ENCODE measurements around the gene MED9.
"Not testable (repeated sequence)": the region's sequence is repeated elsewhere in the genome, so short reads cannot be mapped to it uniquely, and the experiment has no call there.

MED9 gene

GRCh38 chr17:17472333-17472920 is 4.4 kb upstream of the MED9 start:
- H3K9ac ChIP-seq (ENCODE audit: low read depth, low read length): no peak overlapping the region
- H3K4me1 ChIP-seq (ENCODE audit: control insufficient read depth, insufficient read depth, low read length): peaks cover 6% of the 10 kb centered on the region
- H3K27me3 ChIP-seq (ENCODE audit: control insufficient read depth, insufficient read depth, low read length): peaks cover 53% of the 10 kb centered on the region
- no peak overlapping the region for H3K4me3 ChIP-seq (ENCODE audit: low read length)
- H3K9me3 ChIP-seq (replicated peaks; ENCODE audit: low read length): no peaks in the 10 kb centered on the region
- H3K4me2 ChIP-seq (ENCODE audit: low read length): no peak overlapping the region
- H3K36me3 ChIP-seq (ENCODE audit: insufficient read depth, low read length): no peaks in the 10 kb centered on the region

DNA sequence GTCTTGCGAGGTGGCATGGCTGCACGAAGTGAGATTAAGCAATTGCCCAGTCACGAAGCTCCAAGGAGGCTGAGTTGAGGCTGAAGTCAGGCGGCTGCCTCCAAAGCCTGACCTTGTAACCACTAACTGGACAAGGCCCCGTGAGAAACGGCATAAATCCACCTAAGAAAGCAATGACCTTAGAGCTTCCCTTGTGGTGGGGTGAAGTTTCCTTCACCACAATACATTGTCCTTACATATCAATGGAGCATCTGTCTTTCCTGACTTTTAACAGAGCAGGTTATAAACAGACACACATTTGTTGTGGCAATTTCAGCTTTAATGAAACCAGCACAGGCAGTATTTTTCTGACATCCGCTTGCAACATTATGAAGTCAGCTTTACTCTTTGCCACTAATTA is 2.5 kb upstream of the MED9 start:
- Histone ChIP-seq H3K27me3 (ENCODE audit: control insufficient read depth, insufficient read depth, low read length) (peaks cover 39% of the 10 kb centered on the region), H3K4me2 (ENCODE audit: low read length) (no peak overlapping the region), H3K9ac (ENCODE audit: low read depth, low read length) (no peak overlapping the region), H3K9me3 (replicated peaks; ENCODE audit: low read length) (no peaks in the 10 kb centered on the region), H3K36me3 (ENCODE audit: insufficient read depth, low read length) (no peaks in the 10 kb centered on the region), H3K4me1 (ENCODE audit: control insufficient read depth, insufficient read depth, low read length) (peaks cover 10% of the 10 kb centered on the region), H3K4me3 (ENCODE audit: low read length) (no peak overlapping the region)

- Histone ChIP-seq H3K27me3 (ENCODE audit: control insufficient read depth, insufficient read depth, low read length) (peaks cover 2% of the 10 kb centered on the region), H3K4me1 (ENCODE audit: control insufficient read depth, insufficient read depth, low read length) (peaks cover 15% of the 10 kb centered on the region), H3K9me3 (replicated peaks; ENCODE audit: low read length) (no peaks in the 10 kb centered on the region), H3K4me2 (ENCODE audit: low read length) (no peak overlapping the region), H3K36me3 (ENCODE audit: insufficient read depth, low read length) (peaks cover 6% of the 10 kb centered on the region), H3K4me3 (ENCODE audit: low read length) (no peak overlapping the region), H3K9ac (ENCODE audit: low read depth, low read length) (no peak overlapping the region)
Measured at GRCh38 chr17:17479209-17479608, 2.4 kb downstream of the MED9 start.

DNA sequence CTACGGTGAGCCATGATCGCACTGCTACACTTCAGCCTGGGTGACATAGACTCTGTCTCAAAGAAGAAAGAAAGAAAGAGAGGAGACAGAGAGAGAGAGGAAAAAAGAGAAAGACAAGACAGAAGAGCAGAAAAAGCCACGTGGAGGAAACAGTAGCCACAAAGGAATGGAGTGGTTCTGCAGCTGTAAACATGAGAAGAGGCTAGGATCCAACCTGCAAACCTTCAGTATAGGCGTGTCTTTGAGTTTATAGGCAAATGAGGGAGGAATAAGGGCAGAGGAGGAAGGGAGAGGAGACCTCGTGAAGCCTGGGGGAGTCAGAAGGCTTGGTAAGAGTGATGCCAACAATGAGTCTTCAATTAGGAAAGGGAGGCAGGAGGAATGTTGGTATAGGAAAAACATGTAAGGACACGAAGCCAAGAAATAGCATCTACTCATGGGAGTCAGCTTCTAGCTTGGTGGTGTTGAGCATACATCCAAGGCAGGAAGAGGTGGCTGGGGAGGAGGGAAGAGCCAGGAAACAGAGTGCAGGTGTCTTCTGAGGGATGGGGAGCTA is 3.9 kb downstream of the MED9 start:
- H3K9ac ChIP-seq (ENCODE audit: low read depth, low read length): no peak overlapping the region
- peaks cover 6% of the 10 kb centered on the region for H3K36me3 ChIP-seq (ENCODE audit: insufficient read depth, low read length)
- no peaks in the 10 kb centered on the region for H3K27me3 ChIP-seq (ENCODE audit: control insufficient read depth, insufficient read depth, low read length)
- H3K9me3 ChIP-seq (replicated peaks; ENCODE audit: low read length): no peaks in the 10 kb centered on the region
- H3K4me1 ChIP-seq (ENCODE audit: control insufficient read depth, insufficient read depth, low read length): peaks cover 21% of the 10 kb centered on the region
- no peak overlapping the region for H3K4me2 ChIP-seq (ENCODE audit: low read length)
- H3K4me3 ChIP-seq (ENCODE audit: low read length): no peak overlapping the region

- Histone ChIP-seq H3K9me3 (replicated peaks; ENCODE audit: low read length) (no peaks in the 10 kb centered on the region), H3K9ac (ENCODE audit: low read depth, low read length) (no peak overlapping the region), H3K4me3 (ENCODE audit: low read length) (no peak overlapping the region), H3K36me3 (ENCODE audit: insufficient read depth, low read length) (peaks cover 6% of the 10 kb centered on the region), H3K27me3 (ENCODE audit: control insufficient read depth, insufficient read depth, low read length) (no peaks in the 10 kb centered on the region), H3K4me2 (ENCODE audit: low read length) (no peak overlapping the region), H3K4me1 (ENCODE audit: control insufficient read depth, insufficient read depth, low read length) (peaks cover 21% of the 10 kb centered on the region)
Measured at GRCh38 chr17:17481860-17482259, 5.1 kb downstream of the MED9 start.

DNA sequence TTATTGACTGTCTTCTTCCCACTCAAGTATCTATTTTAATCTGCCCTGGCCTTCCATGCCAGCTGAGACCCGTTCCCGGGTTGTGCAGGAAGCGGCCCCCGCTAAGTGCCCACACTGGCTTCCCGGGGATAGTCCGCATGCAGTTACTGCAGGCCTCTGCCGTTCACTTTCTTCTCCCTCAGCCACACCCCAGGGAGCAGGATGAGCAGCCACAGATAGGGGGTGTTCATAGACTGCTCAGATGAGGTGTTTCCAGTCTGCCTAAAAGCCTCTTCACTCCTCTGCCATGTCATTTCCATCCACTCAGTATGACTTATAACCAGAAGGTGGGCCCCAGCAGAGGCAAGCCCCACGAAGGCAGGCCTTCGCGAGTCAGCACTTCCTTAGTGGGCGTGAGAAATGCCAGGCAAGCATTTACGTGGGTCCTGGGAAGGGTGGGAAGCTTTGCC is 7.7 kb downstream of the MED9 start:
- H3K27me3 ChIP-seq (ENCODE audit: control insufficient read depth, insufficient read depth, low read length): no peaks in the 10 kb centered on the region
- no peaks in the 10 kb centered on the region for H3K9me3 ChIP-seq (replicated peaks; ENCODE audit: low read length)
- H3K4me1 ChIP-seq (ENCODE audit: control insufficient read depth, insufficient read depth, low read length): peaks cover 10% of the 10 kb centered on the region
- H3K36me3 ChIP-seq (ENCODE audit: insufficient read depth, low read length): peaks cover 22% of the 10 kb centered on the region
- peak overlapping the region; percentile 34 for H3K4me2 ChIP-seq (ENCODE audit: low read length)
- no peak overlapping the region for H3K9ac ChIP-seq (ENCODE audit: low read depth, low read length)
- H3K4me3 ChIP-seq (ENCODE audit: low read length): no peak overlapping the region

GRCh38 chr17:17485420-17485819 is 8.6 kb downstream of the MED9 start:
- H3K36me3 ChIP-seq (ENCODE audit: insufficient read depth, low read length): peaks cover 20% of the 10 kb centered on the region
- H3K4me3 ChIP-seq (ENCODE audit: low read length): no peak overlapping the region
- no peak overlapping the region for H3K4me2 ChIP-seq (ENCODE audit: low read length)
- no peaks in the 10 kb centered on the region for H3K27me3 ChIP-seq (ENCODE audit: control insufficient read depth, insufficient read depth, low read length)
- H3K4me1 ChIP-seq (ENCODE audit: control insufficient read depth, insufficient read depth, low read length): peaks cover 10% of the 10 kb centered on the region
- no peak overlapping the region for H3K9ac ChIP-seq (ENCODE audit: low read depth, low read length)
- H3K9me3 ChIP-seq (replicated peaks; ENCODE audit: low read length): no peaks in the 10 kb centered on the region

DNA sequence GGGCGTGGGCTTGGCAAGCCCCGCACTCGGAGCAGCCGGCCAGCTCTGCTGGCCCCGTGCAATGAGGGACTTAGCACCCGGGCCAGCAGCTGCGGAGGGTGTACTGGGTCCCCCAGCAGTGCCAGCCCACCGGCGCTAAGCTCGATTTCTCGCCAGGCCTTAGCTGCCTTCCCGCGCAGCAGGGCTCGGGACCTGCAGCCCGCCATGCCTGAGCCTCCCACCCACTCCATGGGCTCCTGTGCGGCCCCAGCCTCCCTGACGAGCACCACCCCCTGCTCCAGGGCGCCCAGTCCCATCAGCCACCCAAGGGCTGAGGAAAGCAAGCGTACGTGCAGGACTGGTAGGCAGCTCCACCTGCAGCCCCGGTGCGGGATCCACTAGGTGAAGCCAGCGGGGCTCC is 9.6 kb downstream of the MED9 start:
- peaks cover 26% of the 10 kb centered on the region for H3K36me3 ChIP-seq (ENCODE audit: insufficient read depth, low read length)
- not testable (repeated sequence) for H3K9ac ChIP-seq (ENCODE audit: low read depth, low read length); H3K4me3 ChIP-seq (ENCODE audit: low read length); H3K4me1 ChIP-seq (ENCODE audit: control insufficient read depth, insufficient read depth, low read length); H3K4me2 ChIP-seq (ENCODE audit: low read length); H3K27me3 ChIP-seq (ENCODE audit: control insufficient read depth, insufficient read depth, low read length); H3K9me3 ChIP-seq (replicated peaks; ENCODE audit: low read length)

DNA sequence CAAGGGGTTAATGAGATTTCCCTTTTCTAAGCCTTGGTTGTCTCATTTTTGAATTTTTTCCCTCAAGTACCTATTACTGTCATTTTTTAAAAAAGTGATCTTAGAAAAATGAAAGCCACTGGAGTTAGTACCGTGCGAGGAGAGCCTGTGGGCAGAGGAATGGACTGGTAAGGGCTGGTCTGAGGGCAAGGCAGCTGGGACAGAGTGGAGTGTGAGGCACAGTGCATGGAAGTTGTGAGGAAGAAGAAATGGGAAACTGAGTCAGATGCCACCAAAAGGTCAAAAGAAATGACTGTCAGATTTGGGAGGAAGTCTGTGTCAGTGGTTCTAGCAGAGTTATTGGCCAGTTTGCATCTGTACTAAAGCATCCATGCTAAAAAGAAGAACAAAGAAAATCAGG is 11.2 kb downstream of the MED9 start:
- no peak overlapping the region for H3K4me2 ChIP-seq (ENCODE audit: low read length)
- H3K4me1 ChIP-seq (ENCODE audit: control insufficient read depth, insufficient read depth, low read length): peaks cover 6% of the 10 kb centered on the region
- no peak overlapping the region for H3K4me3 ChIP-seq (ENCODE audit: low read length)
- H3K36me3 ChIP-seq (ENCODE audit: insufficient read depth, low read length): peaks cover 38% of the 10 kb centered on the region
- H3K27me3 ChIP-seq (ENCODE audit: control insufficient read depth, insufficient read depth, low read length): no peaks in the 10 kb centered on the region
- H3K9me3 ChIP-seq (replicated peaks; ENCODE audit: low read length): no peaks in the 10 kb centered on the region
- no peak overlapping the region for H3K9ac ChIP-seq (ENCODE audit: low read depth, low read length)

GRCh38 chr17:17491031-17491471 is 14.3 kb downstream of the MED9 start:
- Histone ChIP-seq H3K27me3 (ENCODE audit: control insufficient read depth, insufficient read depth, low read length) (no peaks in the 10 kb centered on the region), H3K4me2 (ENCODE audit: low read length) (no peak overlapping the region), H3K36me3 (ENCODE audit: insufficient read depth, low read length) (peaks cover 38% of the 10 kb centered on the region), H3K4me1 (ENCODE audit: control insufficient read depth, insufficient read depth, low read length) (peaks cover 17% of the 10 kb centered on the region), H3K9me3 (replicated peaks; ENCODE audit: low read length) (no peaks in the 10 kb centered on the region), H3K4me3 (ENCODE audit: low read length) (no peak overlapping the region), H3K9ac (ENCODE audit: low read depth, low read length) (no peak overlapping the region)

- Histone ChIP-seq H3K4me2 (ENCODE audit: low read length) (no peak overlapping the region), H3K9ac (ENCODE audit: low read depth, low read length) (no peak overlapping the region), H3K36me3 (ENCODE audit: insufficient read depth, low read length) (peaks cover 38% of the 10 kb centered on the region), H3K9me3 (replicated peaks; ENCODE audit: low read length) (no peaks in the 10 kb centered on the region), H3K4me1 (ENCODE audit: control insufficient read depth, insufficient read depth, low read length) (peaks cover 19% of the 10 kb centered on the region), H3K27me3 (ENCODE audit: control insufficient read depth, insufficient read depth, low read length) (no peaks in the 10 kb centered on the region), H3K4me3 (ENCODE audit: low read length) (no peak overlapping the region)
Measured at GRCh38 chr17:17491546-17491988, 14.8 kb downstream of the MED9 start.

DNA sequence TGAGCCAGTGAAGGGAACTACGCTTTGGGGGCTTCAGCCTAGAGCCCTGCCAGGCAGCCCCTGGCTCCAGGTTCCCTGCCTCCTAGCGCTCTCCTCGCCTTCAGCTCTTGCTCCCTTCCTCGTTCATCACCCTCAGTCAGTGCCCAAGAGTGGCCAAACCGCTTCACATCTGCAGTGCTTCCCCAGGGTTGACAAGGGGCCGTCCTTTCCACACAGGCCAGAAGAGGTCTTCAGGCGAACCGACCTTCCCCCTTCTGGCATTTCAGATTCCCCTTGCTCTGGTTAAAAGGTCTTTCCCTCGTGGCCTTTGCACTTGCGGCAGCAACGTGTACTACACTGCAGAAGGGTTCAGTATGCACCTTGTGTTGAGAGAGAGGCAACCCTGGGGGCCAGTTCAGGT is 15.3 kb downstream of the MED9 start:
- Histone ChIP-seq H3K9ac (ENCODE audit: low read depth, low read length) (no peak overlapping the region), H3K4me3 (ENCODE audit: low read length) (no peak overlapping the region), H3K9me3 (replicated peaks; ENCODE audit: low read length) (no peaks in the 10 kb centered on the region), H3K36me3 (ENCODE audit: insufficient read depth, low read length) (peaks cover 38% of the 10 kb centered on the region), H3K4me1 (ENCODE audit: control insufficient read depth, insufficient read depth, low read length) (peaks cover 21% of the 10 kb centered on the region), H3K4me2 (ENCODE audit: low read length) (no peak overlapping the region), H3K27me3 (ENCODE audit: control insufficient read depth, insufficient read depth, low read length) (no peaks in the 10 kb centered on the region)
